HEK293 (cell line): ENCODE results near the gene DNAJB2.
A peak's percentile ranks its signal among the peaks of the same experiment; 100 is the strongest.

Experiments used
- CTCF ChIA-PET: fragments of 350-600 bp; formaldehyde crosslinking; extraction: SDS; loops from one replicate; lab custom pipeline; 2021; ENCODE audit warnings: antibody characterized with exemption; lab: Yijun Ruan, JAX
- POLR2A ChIA-PET: fragments of 300-600 bp; formaldehyde crosslinking; extraction: SDS; loops from one replicate; lab custom pipeline; 2020; ENCODE audit warnings: antibody characterized with exemption, inconsistent platforms; lab: Yijun Ruan, JAX
- H3K27ac ChIP-seq: fragments of 200-500 bp; sonication (Bioruptor generic); 2 replicates; pipeline ENCODE4 v1.5.1; 2014; ENCODE audit warnings: low read depth, low read length, control low read depth, inconsistent platforms; ENCODE audit errors: extremely low read depth
- H3K36me3 ChIP-seq, 2 experiments: fragments of 200-500 bp in 1 of 2; sonication (Bioruptor generic) in 1 of 2; 1 replicate in 1 of 2; 2 replicates in 1 of 2; pipeline ENCODE4 v1.5.1; 2014 to 2017; ENCODE audit warnings: inconsistent platforms in 2 of 2, low read length in 2 of 2; ENCODE audit not compliant: control insufficient read depth in 2 of 2, insufficient read depth in 1 of 2
- H3K4me1 ChIP-seq: fragments of 200-500 bp; sonication (Bioruptor generic); 2 replicates; pipeline ENCODE4 v1.5.1; 2014; ENCODE audit warnings: mild to moderate bottlenecking, low read length, inconsistent platforms; ENCODE audit not compliant: control insufficient read depth, insufficient read depth
- H3K4me3 ChIP-seq: 2 replicates; pipeline ENCODE4 v1.5.1; 2011; ENCODE audit warnings: low read depth, mild to moderate bottlenecking, control low read depth, low read length, moderate library complexity
- H3K9me3 ChIP-seq: fragments of 200-500 bp; sonication (Bioruptor generic); 2 replicates; pipeline ENCODE4 v1.5.1; 2014; ENCODE audit warnings: low read depth, low read length, inconsistent platforms; ENCODE audit not compliant: control insufficient read depth, insufficient read depth
- BCL11A ChIP-seq: fragments of 450-650 bp; formaldehyde crosslinking; IDR thresholded peaks from 2 replicates; pipeline ENCODE4 v1.5.1; 2016; ENCODE audit warnings: low read depth, missing biosample characterization, missing genetic modification characterization
- GLIS1 ChIP-seq: fragments of 450-650 bp; formaldehyde crosslinking; IDR thresholded peaks from 2 replicates; pipeline ENCODE4 v1.5.1; 2016; ENCODE audit warnings: missing biosample characterization, missing genetic modification characterization
- MYNN ChIP-seq: fragments of 450-650 bp; formaldehyde crosslinking; IDR thresholded peaks from 2 replicates; pipeline ENCODE4 v1.5.1; 2016; ENCODE audit warnings: missing biosample characterization, missing genetic modification characterization, borderline replicate concordance
- TCF7L2 ChIP-seq: IDR thresholded peaks from 2 replicates; pipeline ENCODE4 v1.6.1; 2011; ENCODE audit warnings: low read depth, mild to moderate bottlenecking, inconsistent platforms, low read length, moderate library complexity, borderline replicate concordance
- YY2 ChIP-seq: fragments of 450-650 bp; formaldehyde crosslinking; IDR thresholded peaks from 2 replicates; pipeline ENCODE4 v1.5.1; 2016; ENCODE audit warnings: missing biosample characterization, missing genetic modification characterization
- ZBTB17 ChIP-seq: fragments of 450-650 bp; formaldehyde crosslinking; IDR thresholded peaks from 2 replicates; pipeline ENCODE4 v1.5.1; 2016; ENCODE audit warnings: missing biosample characterization, missing genetic modification characterization
- ZNF10 ChIP-seq: fragments of 450-650 bp; formaldehyde crosslinking; IDR thresholded peaks from 2 replicates; pipeline ENCODE4 v1.5.1; 2017; ENCODE audit warnings: missing biosample characterization, missing genetic modification characterization
- ZNF146 ChIP-seq: fragments of 450-650 bp; formaldehyde crosslinking; IDR thresholded peaks from 2 replicates; pipeline ENCODE4 v1.5.1; 2016; ENCODE audit warnings: missing biosample characterization, missing genetic modification characterization
- ZNF335 ChIP-seq: fragments of 450-650 bp; formaldehyde crosslinking; conservative IDR thresholded peaks from 2 replicates; pipeline ENCODE4 v1.5.1; 2016; ENCODE audit warnings: missing biosample characterization, missing genetic modification characterization
- ZNF394 ChIP-seq: fragments of 450-650 bp; formaldehyde crosslinking; IDR thresholded peaks from 2 replicates; pipeline ENCODE4 v1.5.1; 2016; ENCODE audit warnings: missing biosample characterization, missing genetic modification characterization, mild to moderate bottlenecking, moderate library complexity, borderline replicate concordance
- ZNF473 ChIP-seq: fragments of 450-650 bp; formaldehyde crosslinking; IDR thresholded peaks from 2 replicates; pipeline ENCODE4 v1.5.1; 2017; ENCODE audit warnings: missing biosample characterization, missing genetic modification characterization
- ZNF529 ChIP-seq: fragments of 450-650 bp; formaldehyde crosslinking; IDR thresholded peaks from 2 replicates; pipeline ENCODE4 v1.5.1; 2017; ENCODE audit warnings: missing genetic modification characterization, missing biosample characterization; ENCODE audit not compliant: insufficient replicate concordance
- ZNF555 ChIP-seq: fragments of 450-650 bp; formaldehyde crosslinking; conservative IDR thresholded peaks from 2 replicates; pipeline ENCODE4 v1.5.1; 2017; ENCODE audit warnings: missing biosample characterization, mild to moderate bottlenecking, missing genetic modification characterization, inconsistent platforms
- ZNF596 ChIP-seq: fragments of 450-650 bp; IDR thresholded peaks from 2 replicates; pipeline ENCODE4 v1.5.0; 2018; ENCODE audit warnings: missing biosample characterization, mild to moderate bottlenecking, missing genetic modification characterization, moderate library complexity
- ZNF658 ChIP-seq: fragments of 450-650 bp; formaldehyde crosslinking; IDR thresholded peaks from 2 replicates; pipeline ENCODE4; 2016; ENCODE audit warnings: missing biosample characterization, missing genetic modification characterization
- ZSCAN23 ChIP-seq: fragments of 450-650 bp; formaldehyde crosslinking; IDR thresholded peaks from 2 replicates; pipeline ENCODE4 v1.5.1; 2016; ENCODE audit warnings: missing biosample characterization, missing genetic modification characterization
- ZXDB ChIP-seq: fragments of 450-650 bp; formaldehyde crosslinking; IDR thresholded peaks from 2 replicates; pipeline ENCODE4 v1.5.1; 2016; ENCODE audit warnings: missing biosample characterization, missing genetic modification characterization
- TF ChIP-seq, protein P1 (sequence below): fragments of 450-650 bp; formaldehyde crosslinking; IDR thresholded peaks from 2 replicates; pipeline ENCODE4 v1.5.1; 2016; ENCODE audit warnings: missing biosample characterization, missing genetic modification characterization
- TF ChIP-seq, protein P2 (sequence below): fragments of 450-650 bp; formaldehyde crosslinking; IDR thresholded peaks from 2 replicates; pipeline ENCODE4 v1.5.1; 2016; ENCODE audit warnings: missing biosample characterization, missing genetic modification characterization
- TF ChIP-seq, protein P3 (sequence below): fragments of 450-650 bp; formaldehyde crosslinking; IDR thresholded peaks from 2 replicates; pipeline ENCODE4 v1.5.1; 2017; ENCODE audit warnings: missing biosample characterization, missing genetic modification characterization
- TF ChIP-seq, protein P4 (sequence below): fragments of 450-650 bp; formaldehyde crosslinking; IDR thresholded peaks from 2 replicates; pipeline ENCODE4 v1.5.1; 2017; ENCODE audit warnings: missing biosample characterization, missing genetic modification characterization

DNAJB2 gene

GRCh38 chr2:219291394-219291793 is 12.2 kb downstream of the DNAJB2 start (continued):
- TF ChIP-seq, protein P1, sequence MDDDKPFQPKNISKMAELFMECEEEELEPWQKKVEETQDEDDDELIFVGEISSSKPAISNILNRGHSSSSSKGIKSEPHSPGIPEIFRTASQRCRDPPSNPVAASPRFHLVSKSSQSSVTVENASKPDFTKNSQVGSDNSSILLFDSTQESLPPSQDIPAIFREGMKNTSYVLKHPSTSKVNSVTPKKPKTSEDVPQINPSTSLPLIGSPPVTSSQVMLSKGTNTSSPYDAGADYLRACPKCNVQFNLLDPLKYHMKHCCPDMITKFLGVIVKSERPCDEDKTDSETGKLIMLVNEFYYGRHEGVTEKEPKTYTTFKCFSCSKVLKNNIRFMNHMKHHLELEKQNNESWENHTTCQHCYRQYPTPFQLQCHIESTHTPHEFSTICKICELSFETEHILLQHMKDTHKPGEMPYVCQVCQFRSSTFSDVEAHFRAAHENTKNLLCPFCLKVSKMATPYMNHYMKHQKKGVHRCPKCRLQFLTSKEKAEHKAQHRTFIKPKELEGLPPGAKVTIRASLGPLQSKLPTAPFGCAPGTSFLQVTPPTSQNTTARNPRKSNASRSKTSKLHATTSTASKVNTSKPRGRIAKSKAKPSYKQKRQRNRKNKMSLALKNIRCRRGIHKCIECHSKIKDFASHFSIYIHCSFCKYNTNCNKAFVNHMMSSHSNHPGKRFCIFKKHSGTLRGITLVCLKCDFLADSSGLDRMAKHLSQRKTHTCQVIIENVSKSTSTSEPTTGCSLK (tag by site-specific recombination): no peak
- TF ChIP-seq ZSCAN23 (tag by site-specific recombination) (no peak), ZNF658 (tag by site-specific recombination) (no peak)

GRCh38 chr2:219291910-219292490 is 12.8 kb downstream of the DNAJB2 start:
- H3K4me1 ChIP-seq: no peaks in the 10 kb centered on the region; the same call in 1 of the 2 replicates
- ChIA-PET POLR2A (interaction anchor here (2.5 kb wide), 1 partner anchor 13 kb away, joined by 9 read pairs; the partner anchor contains the start of gene DNAJB2), CTCF (interaction anchor here (0.6 to 11.6 kb wide), 10 partner anchors 13 to 312 kb away, joined by 3 to 297 read pairs (median 4); partner anchors contain the start of genes DNAJB2 and NHEJ1)
- H3K36me3 ChIP-seq: no peaks in the 10 kb centered on the region
- H3K27ac ChIP-seq: no peak overlapping the region
- H3K4me3 ChIP-seq: no peak overlapping the region
- no peaks in the 10 kb centered on the region for H3K9me3 ChIP-seq
- TF ChIP-seq GLIS1 (peak; percentile 23; the same call in 1 of the 2 replicates), ZNF658 (tag by site-specific recombination) (no peak)

DNA sequence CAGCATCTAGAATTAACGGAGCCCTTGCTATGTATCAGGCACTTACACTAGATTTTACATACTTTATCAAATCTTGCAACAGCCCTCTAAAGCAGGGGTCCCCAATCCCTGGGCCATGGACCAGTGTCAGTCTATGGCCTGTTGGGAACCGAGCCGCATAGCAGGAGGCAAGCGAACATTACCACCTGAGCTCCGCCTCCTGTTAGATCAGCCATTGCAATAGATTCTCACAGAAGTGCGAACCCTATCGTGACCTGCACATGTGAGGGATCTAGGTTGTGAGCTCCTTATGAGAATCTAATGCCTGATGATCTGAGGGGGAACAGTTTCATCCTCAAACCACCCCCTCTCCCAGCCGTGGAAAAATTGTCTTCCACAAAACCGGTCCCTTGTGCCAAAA is 13.4 kb downstream of the DNAJB2 start:
- Histone ChIP-seq H3K4me3 (no peak overlapping the region), H3K27ac (no peak overlapping the region), H3K9me3 (no peaks in the 10 kb centered on the region), H3K4me1 (no peaks in the 10 kb centered on the region; the same call in 1 of the 2 replicates), H3K36me3 (no peaks in the 10 kb centered on the region)
- TF ChIP-seq ZNF10 (tag by site-specific recombination) (no peak), ZNF555 (no peak), ZNF394 (tag by site-specific recombination) (no peak), MYNN (no peak), TCF7L2 (no peak), ZBTB17 (tag by site-specific recombination) (no peak), BCL11A (tag by site-specific recombination) (no peak)
- ChIA-PET CTCF (interaction anchor here (0.6 to 11.6 kb wide), 10 partner anchors 13 to 312 kb away, joined by 3 to 297 read pairs (median 5); partner anchors contain the start of genes DNAJB2, GLB1L, NHEJ1 and STK16), POLR2A (interaction anchor here (2.5 kb wide), 1 partner anchor 14 kb away, joined by 9 read pairs; the partner anchor contains the start of gene DNAJB2)

DNA sequence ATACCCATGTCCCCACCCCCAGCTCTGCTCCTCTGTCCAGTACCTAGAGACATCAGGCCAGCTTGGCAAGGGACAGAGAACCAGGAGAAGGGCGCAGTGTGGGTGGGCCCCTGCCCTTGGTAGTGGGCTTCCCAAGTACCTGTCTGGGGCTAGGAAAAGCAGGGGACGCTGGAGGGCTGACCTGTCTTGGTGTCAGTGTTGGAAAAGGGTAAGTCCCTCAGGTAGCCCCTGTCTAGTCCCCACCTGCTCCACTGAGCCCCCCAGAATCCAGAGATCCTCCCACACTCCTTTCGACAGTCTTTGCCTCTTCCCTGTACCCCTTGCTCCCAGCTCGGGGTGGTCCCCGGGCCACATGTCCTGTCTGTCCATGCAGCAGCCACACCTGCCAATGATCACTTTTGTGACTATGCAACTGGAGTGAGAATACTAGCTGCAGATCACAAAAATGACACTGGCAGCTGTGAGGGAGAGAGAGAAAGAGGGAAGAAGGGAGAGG is 14.6 kb downstream of the DNAJB2 start:
- Histone ChIP-seq H3K9me3 (no peaks in the 10 kb centered on the region), H3K4me3 (no peak overlapping the region), H3K4me1 (no peaks in the 10 kb centered on the region; the same call in 1 of the 2 replicates), H3K36me3 (no peaks in the 10 kb centered on the region), H3K27ac (no peak overlapping the region)
- CTCF ChIA-PET: interaction anchor here (0.6 to 11.6 kb wide), 19 partner anchors 10 to 286 kb away, joined by 3 to 297 read pairs (median 5); partner anchors contain the start of genes DNAJB2, GLB1L, NHEJ1 and STK16
- POLR2A ChIA-PET: interaction anchor here (1.1 to 3.0 kb wide), 3 partner anchors 15 to 49 kb away, joined by 3 to 18 read pairs (median 6); partner anchors contain the start of genes DNAJB2, GLB1L and STK16
- TF ChIP-seq ZNF529 (tag by site-specific recombination) (no peak), YY2 (no peak), ZNF596 (tag by site-specific recombination) (no peak), ZNF335 (tag by site-specific recombination) (no peak), ZNF146 (tag by site-specific recombination) (no peak), ZNF473 (no peak), ZXDB (tag by site-specific recombination) (no peak)
- TF ChIP-seq, protein P2, sequence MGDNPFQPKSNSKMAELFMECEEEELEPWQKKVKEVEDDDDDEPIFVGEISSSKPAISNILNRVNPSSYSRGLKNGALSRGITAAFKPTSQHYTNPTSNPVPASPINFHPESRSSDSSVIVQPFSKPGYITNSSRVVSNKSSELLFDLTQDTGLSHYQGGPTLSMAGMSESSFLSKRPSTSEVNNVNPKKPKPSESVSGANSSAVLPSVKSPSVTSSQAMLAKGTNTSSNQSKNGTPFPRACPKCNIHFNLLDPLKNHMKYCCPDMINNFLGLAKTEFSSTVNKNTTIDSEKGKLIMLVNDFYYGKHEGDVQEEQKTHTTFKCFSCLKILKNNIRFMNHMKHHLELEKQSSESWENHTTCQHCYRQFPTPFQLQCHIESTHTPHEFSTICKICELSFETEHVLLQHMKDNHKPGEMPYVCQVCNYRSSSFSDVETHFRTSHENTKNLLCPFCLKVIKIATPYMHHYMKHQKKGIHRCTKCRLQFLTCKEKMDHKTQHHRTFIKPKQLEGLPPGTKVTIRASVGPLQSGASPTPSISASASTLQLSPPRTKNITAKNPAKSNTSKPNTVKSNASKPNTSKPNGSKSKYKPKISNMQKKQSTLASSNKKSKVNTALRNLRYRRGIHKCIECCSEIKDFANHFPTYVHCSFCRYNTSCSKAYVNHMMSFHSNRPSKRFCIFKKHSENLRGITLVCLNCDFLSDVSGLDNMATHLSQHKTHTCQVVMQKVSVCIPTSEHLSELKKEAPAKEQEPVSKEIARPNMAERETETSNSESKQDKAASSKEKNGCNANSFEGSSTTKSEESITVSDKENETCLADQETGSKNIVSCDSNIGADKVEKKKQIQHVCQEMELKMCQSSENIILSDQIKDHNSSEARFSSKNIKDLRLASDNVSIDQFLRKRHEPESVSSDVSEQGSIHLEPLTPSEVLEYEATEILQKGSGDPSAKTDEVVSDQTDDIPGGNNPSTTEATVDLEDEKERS: no peak
- TF ChIP-seq, protein P3, sequence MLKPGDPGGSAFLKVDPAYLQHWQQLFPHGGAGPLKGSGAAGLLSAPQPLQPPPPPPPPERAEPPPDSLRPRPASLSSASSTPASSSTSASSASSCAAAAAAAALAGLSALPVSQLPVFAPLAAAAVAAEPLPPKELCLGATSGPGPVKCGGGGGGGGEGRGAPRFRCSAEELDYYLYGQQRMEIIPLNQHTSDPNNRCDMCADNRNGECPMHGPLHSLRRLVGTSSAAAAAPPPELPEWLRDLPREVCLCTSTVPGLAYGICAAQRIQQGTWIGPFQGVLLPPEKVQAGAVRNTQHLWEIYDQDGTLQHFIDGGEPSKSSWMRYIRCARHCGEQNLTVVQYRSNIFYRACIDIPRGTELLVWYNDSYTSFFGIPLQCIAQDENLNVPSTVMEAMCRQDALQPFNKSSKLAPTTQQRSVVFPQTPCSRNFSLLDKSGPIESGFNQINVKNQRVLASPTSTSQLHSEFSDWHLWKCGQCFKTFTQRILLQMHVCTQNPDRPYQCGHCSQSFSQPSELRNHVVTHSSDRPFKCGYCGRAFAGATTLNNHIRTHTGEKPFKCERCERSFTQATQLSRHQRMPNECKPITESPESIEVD (tag by site-specific recombination): no peak
- TF ChIP-seq, protein P4, sequence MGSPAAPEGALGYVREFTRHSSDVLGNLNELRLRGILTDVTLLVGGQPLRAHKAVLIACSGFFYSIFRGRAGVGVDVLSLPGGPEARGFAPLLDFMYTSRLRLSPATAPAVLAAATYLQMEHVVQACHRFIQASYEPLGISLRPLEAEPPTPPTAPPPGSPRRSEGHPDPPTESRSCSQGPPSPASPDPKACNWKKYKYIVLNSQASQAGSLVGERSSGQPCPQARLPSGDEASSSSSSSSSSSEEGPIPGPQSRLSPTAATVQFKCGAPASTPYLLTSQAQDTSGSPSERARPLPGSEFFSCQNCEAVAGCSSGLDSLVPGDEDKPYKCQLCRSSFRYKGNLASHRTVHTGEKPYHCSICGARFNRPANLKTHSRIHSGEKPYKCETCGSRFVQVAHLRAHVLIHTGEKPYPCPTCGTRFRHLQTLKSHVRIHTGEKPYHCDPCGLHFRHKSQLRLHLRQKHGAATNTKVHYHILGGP (tag by site-specific recombination): no peak
